Hindlimb muscle (tissue), 1 donor: ENCODE results near the gene LCMT1. TPM values are rescaled to one million over a fixed set of nuclear protein-coding genes. Genes with fewer than 3 reads are reported as not detected.
"Not testable (repeated sequence)": the region's sequence is repeated elsewhere in the genome, so short reads cannot be mapped to it uniquely, and the experiment has no call there.

Experiments
- DNase-seq: peaks from one replicate; pipeline ENCODE4 v3.0.0-alpha.2; 2013
- polyA plus RNA-seq: library from polyadenylated mRNA; unstranded; fragments of 120-200 nt; gene quantifications from one replicate; pipeline ENCODE4 v1.2.1, GENCODE V29; 2013; ENCODE audit not compliant: insufficient read length

Gene LCMT1
- polyA plus RNA-seq, 1 donor: 36.8 TPM

- DNase-seq: no peak
Observed at GRCh38 chr16:25095636-25096035, 15.9 kb upstream of the LCMT1 start.

DNA sequence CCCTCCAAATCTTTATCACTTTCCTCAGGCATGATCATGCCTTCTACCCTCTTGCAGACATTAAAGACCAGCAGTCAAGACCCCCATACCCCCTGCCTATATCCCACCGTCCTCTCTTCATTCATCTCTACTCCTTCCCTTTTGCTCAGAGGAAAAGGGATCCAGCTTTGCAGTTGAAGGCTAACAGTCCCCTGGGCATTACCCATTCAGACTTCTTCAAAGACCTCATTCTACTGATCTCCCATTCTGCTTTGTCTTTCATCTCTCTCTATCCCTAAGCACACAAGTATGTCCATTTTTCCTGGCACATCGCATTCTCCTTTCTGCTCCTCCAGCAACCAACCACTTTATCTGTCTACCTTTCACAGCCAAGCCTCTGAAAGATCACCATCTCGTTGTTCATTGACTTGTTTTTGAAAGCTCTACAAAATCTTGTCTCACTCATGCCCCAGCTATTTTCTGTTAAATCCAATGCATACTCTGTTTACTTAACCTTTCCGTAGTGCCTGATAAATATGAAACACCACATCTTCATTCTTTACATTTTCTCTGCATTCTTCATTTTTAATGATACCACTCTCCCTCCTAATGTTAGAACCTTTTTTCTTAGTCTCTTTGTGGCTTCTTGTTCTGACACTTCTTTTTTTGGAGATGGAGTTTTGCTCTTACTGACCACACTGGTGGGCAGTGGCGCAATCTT, 14.1 kb upstream of the LCMT1 start:
- no peak for DNase-seq

GRCh38 chr16:25100511-25100910, 11.0 kb upstream of the LCMT1 start:
- DNase-seq: no peak

DNA sequence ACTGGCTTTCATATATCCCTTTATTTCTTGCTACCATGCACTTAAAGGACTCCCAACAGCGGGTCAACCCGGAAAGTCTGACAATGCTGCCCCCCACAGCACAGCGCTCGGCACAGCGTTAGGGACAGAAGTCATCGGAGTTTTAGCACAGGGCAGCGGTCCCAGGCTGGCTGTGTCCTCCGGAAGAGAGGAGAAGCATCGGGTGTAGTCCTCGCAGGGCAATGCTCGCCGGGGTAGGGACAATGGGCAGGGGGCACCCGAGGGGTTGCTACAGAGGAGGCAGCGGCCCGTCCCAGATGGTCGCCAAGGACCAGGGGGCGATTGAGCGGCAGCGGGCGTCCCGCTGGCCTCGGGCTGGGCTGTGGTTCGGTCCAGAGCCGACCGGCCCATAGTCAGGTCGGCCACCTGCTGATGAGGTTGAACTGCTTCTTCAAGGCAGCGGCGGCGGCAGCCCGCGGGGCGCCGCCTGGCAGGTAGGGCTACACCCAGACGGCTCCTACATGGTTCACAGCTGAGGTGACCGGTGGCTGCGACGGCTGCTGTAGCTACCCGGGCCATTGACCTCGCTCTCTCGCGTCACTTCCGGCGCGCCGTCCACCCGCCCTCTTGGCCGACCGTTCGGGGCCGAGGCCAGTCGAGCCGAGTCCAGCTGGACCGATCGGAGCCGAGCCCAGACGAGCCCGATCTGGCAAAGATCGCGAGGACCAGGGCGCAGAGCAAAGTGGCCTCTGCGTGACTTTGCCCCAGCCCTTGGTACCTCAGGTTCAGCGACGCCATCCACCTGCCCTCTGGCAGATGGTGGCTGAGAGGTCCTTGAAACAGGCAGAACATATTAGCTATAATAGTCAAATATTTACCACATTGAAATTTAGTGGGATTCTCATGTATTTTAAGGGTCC, 4.7 kb upstream of the LCMT1 start:
- DNase-seq: peak; percentile 93

GRCh38 chr16:25107466-25107792, 4.1 kb upstream of the LCMT1 start:
- DNase-seq: no peak

DNA sequence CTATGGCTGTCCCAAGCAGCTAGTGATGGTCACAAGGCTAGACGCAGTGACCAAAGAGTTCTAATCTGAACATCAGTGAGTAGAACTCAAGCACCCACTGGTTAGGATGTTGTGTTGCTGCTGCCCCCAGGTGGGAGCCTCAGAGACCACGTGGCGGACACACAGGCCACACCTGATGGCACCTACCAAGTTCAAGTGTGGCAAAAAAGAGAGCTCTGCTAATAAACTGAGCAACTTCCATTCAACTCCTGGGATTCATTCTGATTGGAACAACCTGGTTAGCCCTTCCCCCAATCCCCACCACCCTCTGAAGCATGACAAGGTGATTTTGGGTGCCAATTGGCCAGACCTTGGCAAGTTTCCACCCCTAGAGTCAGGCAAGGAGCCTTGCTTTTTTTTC, 3.5 kb upstream of the LCMT1 start:
- DNase-seq: no peak

DNA sequence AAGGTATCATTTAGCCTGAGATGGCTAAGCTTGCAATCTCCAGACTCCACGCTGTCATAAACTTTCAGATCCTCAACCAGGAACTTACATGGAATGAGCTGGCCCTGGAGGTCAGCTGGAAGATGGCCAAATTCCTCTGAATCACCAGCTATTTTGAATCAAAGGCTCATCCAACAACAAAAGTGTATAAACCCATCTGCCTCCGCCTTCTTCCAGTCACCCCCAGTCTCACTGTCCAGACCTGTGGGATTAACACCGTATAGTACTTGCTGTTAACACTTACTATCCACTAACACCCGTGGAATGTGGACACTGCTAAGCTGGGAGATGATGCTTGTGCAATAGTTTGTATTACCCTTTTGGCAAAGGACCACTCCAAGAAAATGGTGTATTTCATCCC, 1.9 kb upstream of the LCMT1 start:
- DNase-seq: no peak

GRCh38 chr16:25110387-25110947, 1.1 kb upstream of the LCMT1 start:
- DNase-seq: no peak

DNA sequence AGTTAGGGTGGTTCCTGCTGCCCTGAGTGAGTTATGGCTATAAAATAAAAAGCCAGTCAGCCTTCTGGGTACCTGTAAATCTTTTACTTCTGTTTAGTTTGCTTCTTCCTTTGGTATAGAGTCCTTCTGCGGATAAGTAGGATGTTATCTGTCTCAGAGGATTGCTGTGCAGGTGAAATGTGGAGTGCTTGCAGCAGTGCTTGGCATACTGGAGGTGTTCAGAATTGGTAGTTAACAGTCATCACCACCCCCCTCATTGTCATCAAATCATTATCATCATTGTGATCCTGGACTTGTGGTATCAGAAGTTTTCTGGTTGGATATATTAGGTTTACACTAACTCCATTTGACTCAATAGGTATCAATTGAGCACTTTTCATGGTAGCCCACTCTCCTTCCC, 2.6 kb downstream of the LCMT1 start:
- DNase-seq: no peak

DNA sequence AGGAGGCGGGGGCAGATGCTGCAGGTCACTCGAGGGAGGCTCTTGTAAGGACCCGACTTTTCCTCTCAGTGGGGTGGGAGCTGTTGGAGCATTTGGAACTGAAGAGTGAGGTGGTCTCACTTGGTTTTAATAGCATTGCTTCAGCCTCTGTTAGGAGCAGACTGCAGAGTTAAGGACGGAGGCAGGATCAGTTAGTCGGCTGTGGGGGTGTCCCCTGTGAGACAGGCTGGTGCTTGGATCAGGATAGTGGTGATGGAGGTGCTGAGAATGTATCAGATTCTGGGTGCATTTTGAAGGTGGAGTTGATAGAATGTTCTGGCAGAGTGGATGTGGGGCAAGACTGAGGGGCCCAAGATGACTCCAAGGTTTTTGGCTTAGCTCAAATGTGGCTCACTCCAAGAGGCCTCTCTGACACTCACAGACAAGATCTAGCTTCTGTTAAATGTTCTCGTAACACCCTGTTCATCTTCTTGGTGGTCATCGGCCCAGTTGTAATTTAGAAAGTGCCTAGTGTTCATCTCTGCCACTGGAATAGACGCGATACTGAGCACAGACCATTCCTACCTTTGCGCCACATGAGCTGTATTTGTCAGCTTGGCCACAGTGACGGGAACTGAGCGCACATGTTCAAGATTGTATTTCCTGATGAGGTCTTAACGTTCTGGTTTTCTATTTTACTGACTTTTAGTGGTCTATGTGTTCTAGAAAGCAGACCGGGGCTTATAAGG, 7.5 kb downstream of the LCMT1 start:
- peak; percentile 40 for DNase-seq

- no peak for DNase-seq
Observed at GRCh38 chr16:25121824-25122600, 10.5 kb downstream of the LCMT1 start.

DNA sequence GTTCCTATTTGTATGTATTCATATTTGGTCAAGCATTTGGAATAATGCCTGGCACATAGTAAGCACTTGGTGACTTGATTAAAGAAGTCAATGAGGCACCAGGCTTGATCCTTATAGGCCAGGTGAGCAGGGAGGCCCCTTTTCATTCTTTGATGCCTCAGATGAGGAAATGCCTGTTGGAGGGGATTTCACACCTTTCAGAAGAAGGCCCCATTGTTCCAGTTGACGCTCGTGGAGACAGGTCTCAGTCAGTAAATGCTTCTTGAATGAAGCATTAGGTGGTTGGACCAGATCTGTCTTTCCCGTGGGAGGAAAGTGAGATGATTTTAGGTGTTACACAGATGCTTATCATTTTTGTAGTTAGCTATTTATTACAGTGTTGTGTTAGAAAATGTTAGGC, 13.0 kb downstream of the LCMT1 start:
- DNase-seq: no peak

DNA sequence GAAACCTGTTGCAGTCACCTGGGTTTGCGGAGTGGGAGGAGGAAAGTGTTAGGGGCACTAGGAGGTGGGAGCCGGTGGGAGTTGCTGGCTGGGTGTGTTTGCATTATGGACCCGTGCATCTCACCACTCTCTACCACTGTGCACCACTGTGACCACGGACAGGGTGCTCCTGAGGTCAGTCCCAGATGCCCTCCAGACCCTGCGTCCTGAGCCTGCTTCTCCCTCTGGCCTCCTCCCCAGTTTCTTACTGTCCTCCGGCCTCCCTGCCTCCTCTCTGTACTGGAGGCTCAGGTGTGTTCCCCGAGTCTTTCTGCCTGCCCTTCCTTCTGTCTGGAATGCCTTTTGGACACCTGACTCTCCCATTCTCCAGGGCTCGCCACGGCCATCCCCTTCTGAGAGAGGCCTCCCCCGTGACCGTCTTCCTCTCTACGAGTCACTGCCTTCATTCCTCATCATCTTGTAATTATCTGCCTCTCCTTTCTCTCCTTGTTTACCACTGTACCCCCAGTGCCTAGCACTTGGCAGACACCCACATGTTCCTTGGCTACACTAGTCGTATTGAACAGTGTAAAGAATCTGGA, 14.6 kb downstream of the LCMT1 start:
- not testable (repeated sequence) for DNase-seq

- peak; percentile 8 for DNase-seq
Observed at GRCh38 chr16:25126820-25127232, 15.3 kb downstream of the LCMT1 start.

DNA sequence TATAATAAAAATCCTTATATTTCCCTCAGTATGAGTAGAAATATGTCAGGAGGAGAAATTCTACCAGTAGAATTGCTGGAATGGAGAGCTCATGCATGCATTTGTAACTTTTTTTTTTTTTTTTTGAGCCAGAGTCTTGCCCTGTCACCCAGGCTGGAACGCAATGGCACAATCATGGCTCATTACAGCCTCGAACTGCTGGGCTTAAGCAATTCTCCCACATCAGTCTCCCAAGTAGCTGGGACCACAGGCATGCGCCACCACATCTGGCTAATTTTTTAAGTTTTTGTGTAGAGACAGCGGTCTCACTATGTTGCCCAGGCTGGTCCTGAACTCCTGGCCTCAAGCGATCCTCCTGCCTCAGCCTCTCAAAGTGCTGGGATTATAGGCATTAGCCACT, 21.2 kb downstream of the LCMT1 start:
- DNase-seq: not testable (repeated sequence)

DNA sequence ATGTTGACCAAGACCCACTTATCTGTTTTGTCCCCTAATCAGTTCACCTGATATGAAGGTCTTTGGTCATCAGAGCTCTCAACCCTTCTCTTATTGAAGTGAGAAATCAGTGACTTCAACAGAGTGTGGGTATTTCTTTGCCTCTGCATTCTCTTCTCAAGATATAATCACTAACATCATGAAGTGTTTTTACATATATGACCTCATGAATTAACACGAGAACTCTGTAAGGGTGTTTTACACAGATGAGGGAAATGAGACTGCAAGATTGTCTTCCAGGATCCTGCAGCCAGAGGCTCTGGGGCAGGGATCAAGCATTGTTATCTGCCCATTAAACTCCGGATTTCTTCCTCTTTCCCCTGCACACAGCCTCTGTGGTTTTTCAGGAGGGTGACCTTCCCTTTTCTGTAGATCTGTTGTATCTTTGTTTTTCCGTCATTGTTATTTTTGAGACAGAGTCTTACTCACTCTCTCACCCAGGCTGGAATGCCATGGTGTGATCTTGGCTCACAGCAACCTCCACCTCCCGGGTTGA, 22.7 kb downstream of the LCMT1 start:
- no peak for DNase-seq

DNA sequence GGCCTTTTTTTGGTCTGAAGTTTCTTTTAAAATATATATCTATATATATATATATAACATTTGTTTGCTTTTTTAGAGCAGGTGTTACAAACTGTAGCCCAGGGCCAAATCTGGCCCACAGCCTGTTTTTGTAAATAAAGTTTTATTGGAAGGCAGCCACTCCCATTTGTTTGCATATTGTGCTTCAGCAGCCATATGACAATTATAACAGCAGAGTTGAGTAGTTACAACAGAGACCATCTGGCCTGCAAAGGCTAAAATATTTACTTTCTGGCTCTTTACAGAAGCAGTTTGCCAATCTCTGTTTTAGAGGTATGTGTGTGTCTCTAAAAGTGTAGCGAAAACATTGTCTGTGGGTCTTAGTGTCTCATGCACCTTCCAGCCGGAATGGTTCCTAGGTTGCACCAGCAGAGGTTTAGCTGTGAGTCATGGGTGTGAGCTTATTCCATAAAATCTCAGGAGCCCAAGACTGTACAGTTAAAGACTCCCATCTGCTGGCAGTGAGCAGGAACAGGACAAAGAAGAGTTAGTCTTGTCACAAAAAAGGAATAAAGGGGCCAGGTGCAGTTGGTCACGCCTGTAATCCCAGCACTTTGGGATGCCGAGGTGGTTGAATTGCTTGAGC, 23.8 kb downstream of the LCMT1 start:
- no peak for DNase-seq

GRCh38 chr16:25138130-25138529, 26.6 kb downstream of the LCMT1 start:
- DNase-seq: no peak

GRCh38 chr16:25140459-25140858, 28.9 kb downstream of the LCMT1 start:
- no peak for DNase-seq

DNA sequence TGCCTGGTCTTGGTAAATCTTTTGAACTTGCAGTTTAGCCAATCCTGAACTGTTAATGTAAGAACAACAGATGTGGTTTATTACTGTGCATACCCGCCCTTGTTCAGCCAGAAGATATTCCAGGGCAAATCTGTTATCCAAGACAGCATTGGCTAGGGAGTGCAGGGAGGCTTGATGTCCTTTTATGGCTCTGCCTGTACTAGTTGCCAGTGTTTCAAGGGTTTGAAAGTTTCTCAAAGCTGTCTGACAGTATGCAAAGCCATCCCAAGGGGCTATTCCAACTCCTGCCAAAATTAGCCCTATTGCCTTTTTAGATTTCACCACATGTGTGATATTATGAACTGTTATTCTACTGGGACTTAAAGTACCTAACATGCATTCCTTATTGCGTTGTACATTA, 30.1 kb downstream of the LCMT1 start:
- no peak for DNase-seq

GRCh38 chr16:25143928-25144327, 32.4 kb downstream of the LCMT1 start:
- no peak for DNase-seq
